ENCODE measurements around the gene HOMER3. TPM values are rescaled to one million over a fixed set of nuclear protein-coding genes. Genes with fewer than 3 reads are reported as not detected.
"Not testable (repeated sequence)": the region's sequence is repeated elsewhere in the genome, so short reads cannot be mapped to it uniquely, and the experiment has no call there.

The HOMER3 gene
- total RNA-seq, 3 donors from 2014 or later, result 2.2 to 18.0 (median 6.5) TPM

DNA sequence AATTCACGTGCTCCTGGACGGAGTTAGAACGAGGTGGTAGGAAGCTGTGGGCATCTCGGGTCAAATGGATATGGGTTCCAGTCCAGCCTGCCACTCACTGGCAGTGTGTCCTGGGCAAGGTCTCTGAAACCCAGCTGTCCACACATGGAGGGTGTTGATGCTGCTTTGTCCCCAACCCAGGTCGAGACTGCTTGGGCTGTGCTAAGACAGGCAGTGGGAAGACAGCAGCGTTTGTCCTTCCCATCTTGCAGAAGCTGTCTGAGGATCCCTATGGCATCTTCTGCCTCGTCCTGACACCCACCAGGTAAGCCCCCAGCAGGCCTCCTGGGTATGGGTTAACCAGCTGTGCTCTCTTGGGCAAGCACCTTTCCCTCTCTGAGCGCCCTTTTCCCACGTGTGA, 20.6 kb downstream of the HOMER3 start:
- H3K4me1 ChIP-seq (ENCODE audit: low read depth), result peaks cover 25% of the 10 kb centered on the region
- DNase-seq, result peak in 1 of 3 donors; percentile 22
- no peak overlapping the region for H3K4me3 ChIP-seq
- no peaks in the 10 kb centered on the region for H3K9me3 ChIP-seq
- TF ChIP-seq, protein P1, sequence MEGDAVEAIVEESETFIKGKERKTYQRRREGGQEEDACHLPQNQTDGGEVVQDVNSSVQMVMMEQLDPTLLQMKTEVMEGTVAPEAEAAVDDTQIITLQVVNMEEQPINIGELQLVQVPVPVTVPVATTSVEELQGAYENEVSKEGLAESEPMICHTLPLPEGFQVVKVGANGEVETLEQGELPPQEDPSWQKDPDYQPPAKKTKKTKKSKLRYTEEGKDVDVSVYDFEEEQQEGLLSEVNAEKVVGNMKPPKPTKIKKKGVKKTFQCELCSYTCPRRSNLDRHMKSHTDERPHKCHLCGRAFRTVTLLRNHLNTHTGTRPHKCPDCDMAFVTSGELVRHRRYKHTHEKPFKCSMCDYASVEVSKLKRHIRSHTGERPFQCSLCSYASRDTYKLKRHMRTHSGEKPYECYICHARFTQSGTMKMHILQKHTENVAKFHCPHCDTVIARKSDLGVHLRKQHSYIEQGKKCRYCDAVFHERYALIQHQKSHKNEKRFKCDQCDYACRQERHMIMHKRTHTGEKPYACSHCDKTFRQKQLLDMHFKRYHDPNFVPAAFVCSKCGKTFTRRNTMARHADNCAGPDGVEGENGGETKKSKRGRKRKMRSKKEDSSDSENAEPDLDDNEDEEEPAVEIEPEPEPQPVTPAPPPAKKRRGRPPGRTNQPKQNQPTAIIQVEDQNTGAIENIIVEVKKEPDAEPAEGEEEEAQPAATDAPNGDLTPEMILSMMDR (IDR thresholded peaks at IDR 0.05), result no peak
- intact Hi-C loops (cut with DNase I, micrococcal nuclease), result no loop called here
- no peak for ATAC-seq
- peaks cover 11% of the 10 kb centered on the region for H3K36me3 ChIP-seq (ENCODE audit: low read depth)

DNA sequence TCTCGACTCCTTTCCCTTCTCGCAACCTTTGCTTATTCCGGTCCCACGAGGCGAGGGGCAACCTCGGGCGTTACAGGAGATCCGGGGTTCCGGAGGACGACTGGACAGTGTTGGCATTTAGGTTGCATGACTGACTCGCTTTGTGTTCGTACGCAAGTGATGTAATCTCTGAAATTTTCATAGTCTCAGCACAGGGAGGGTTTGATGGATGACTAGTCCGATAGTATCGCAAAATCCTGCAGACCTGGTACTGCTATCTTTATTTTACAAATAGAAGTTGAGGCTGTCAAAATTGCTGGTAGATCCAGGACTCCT, 21.2 kb downstream of the HOMER3 start:
- peaks cover 25% of the 10 kb centered on the region for H3K4me1 ChIP-seq (ENCODE audit: low read depth)
- DNase-seq, result no peak
- TF ChIP-seq, protein P1 (IDR thresholded peaks at IDR 0.05), result no peak
- no peaks in the 10 kb centered on the region for H3K9me3 ChIP-seq
- no peak for ATAC-seq
- H3K4me3 ChIP-seq, result peak overlapping the region; percentile 89
- peaks cover 11% of the 10 kb centered on the region for H3K36me3 ChIP-seq (ENCODE audit: low read depth)
- intact Hi-C loops (cut with DNase I, micrococcal nuclease), result no loop called here

DNA sequence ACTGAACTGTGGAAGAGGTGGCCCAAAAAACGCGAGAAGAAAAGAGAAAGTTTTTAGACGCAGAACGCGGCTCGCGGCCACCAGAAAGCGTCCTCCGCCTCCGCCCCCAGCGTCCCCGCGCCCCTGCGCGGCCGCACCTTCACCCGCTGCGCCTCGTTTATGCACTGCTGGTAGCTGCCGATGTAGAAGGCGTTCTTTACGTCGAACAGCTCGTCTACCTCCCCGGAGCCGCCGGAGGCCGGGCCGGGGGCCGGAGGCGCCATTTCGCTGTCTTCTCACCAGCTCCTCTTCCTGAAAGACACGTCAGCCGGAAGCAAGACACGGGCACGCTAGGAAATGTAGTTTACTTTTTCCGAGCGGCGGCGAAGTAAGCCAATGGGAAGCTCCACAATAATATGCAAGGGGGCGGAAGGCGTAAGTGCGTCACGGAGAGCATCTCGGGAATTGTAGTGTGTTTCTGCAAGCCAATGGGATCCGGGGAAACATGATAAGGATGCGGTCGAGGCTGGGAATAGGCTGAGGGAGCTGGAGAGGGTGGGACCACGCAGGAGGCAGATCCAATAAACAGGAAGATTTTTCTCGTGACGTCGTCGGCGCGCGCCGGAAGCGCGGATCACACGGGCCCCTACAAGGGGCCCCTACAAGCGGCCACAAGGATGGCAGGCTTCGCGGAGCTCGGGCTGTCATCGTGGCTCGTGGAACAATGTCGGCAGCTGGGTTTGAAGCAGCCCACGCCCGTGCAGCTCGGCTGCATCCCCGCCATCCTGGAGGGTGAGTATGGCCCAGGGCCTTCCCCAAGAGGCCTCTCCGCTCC, 21.7 kb downstream of the HOMER3 start, which contains the start of the genes COPE and DDX49:
TSS of gene COPE (minus strand) at position 302 of the 814 bp plus-strand sequence. CDS start at position 263, 39 bp downstream.
TSS of gene DDX49 (plus strand) at position 630 of the 814 bp plus-strand sequence. CDS start at position 657, 27 bp downstream.
- DNase-seq (peak; percentile 97 to 99 (median 98)), ATAC-seq (peak; percentile 98)
- intact Hi-C loops (cut with DNase I, micrococcal nuclease), result no loop called here
- Histone ChIP-seq H3K36me3 (ENCODE audit: low read depth) (peaks cover 8% of the 10 kb centered on the region), H3K4me1 (ENCODE audit: low read depth) (peaks cover 25% of the 10 kb centered on the region), H3K9me3 (no peaks in the 10 kb centered on the region), H3K4me3 (peak within 1 kb of the TSS; percentile 89)
- TF ChIP-seq, protein P1 (IDR thresholded peaks at IDR 0.05), result no peak

DNA sequence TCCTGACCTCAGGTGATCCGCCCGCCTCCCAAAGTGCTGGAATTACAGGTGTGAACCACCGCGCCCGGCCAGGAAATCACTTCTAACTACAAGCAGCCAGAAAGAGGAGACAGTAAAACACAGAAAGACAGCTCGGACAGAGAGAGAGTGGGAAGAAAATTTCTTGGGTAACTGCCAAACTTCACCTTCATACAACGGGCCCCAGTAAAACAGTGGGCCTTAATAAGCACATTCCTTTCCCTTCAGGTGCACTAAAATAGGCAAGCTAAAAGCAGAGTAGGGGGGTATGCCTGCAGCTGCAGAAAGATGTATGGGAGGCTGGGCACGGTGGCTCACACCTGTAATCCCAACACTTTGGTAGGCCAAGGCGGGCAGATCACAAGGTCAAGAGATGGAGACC, 23.4 kb downstream of the HOMER3 start:
- H3K4me3 ChIP-seq; H3K9me3 ChIP-seq; H3K36me3 ChIP-seq (ENCODE audit: low read depth); ATAC-seq; intact Hi-C loops (cut with DNase I, micrococcal nuclease); DNase-seq: not testable (repeated sequence)
- peaks cover 25% of the 10 kb centered on the region for H3K4me1 ChIP-seq (ENCODE audit: low read depth)

DNA sequence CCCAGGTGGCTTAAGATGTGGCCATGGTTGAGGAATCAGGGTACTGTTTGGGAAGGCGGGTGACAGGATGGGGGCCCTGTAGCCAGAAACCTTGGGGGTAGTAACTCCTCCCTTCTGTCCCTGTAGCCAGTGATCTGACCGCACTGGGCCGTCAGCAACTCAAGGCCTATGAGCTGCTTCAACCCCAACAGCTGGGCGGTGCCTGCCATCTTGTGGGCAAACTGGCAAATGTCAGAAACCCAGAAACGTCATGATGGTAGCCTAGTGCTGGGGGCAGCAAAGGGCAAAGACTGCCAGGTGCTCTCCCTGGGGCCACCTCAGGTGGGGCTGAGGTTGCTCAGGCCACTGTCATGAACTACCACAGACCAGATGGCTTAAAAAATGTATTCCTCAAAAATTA, 25.4 kb downstream of the HOMER3 start:
- DNase-seq, result peak in 2 of 3 donors; percentile 51 to 62
- TF ChIP-seq, protein P1 (IDR thresholded peaks at IDR 0.05), result no peak
- ATAC-seq, result no peak

DNA sequence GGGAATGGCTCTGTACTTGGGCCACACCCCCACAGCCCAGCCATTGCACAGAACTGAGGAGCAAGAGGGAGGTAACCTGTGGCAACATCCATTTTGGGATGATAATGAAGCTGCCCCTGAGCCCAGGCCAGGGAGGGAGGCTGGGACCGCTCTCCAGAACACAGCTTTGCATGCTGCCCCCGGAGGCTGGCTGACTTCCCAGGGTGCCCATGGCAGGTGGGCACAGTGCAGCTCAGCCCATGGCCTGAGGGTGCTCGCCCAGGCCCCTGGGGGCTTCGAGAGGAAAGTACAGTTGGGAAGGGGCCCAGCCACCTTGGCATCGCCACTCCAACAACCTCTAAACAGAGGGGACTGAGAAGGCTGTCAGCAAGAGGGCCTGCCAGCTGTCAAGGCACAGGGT, 27.6 kb downstream of the HOMER3 start:
- TF ChIP-seq, protein P1 (IDR thresholded peaks at IDR 0.05), result no peak
- H3K9me3 ChIP-seq, result no peaks in the 10 kb centered on the region
- peaks cover 13% of the 10 kb centered on the region for H3K4me1 ChIP-seq (ENCODE audit: low read depth)
- intact Hi-C loops (cut with DNase I, micrococcal nuclease), result no loop called here
- ATAC-seq (no peak), DNase-seq (no peak)
- no peak overlapping the region for H3K4me3 ChIP-seq
- H3K36me3 ChIP-seq (ENCODE audit: low read depth), result no peaks in the 10 kb centered on the region

More for the DNA sequence above, 25.4 kb downstream of the HOMER3 start:
- Histone ChIP-seq H3K9me3 (no peaks in the 10 kb centered on the region), H3K36me3 (ENCODE audit: low read depth) (no peaks in the 10 kb centered on the region), H3K4me1 (ENCODE audit: low read depth) (peaks cover 22% of the 10 kb centered on the region), H3K4me3 (no peak overlapping the region)
- intact Hi-C loops (cut with DNase I, micrococcal nuclease), result no loop called here

Measured in mucosa of descending colon (tissue), 3 donors.